Measurements from ENCODE around the gene OS9.

OS9 gene

GRCh38 chr12:57759360-57759980 lies 65.5 kb downstream of the OS9 start:
- TF ChIP-seq EZH2 (IDR thresholded peaks at IDR 0.05; ENCODE audit: borderline replicate concordance, low read depth, low read length, severe bottlenecking) (no peak), CTCF (IDR thresholded peaks at IDR 0.05; ENCODE audit: borderline replicate concordance, extremely low read depth, low read length, poor library complexity, severe bottlenecking) (peak; percentile 58)
- no peaks in the 10 kb centered on the region for H3K27me3 ChIP-seq (ENCODE audit: insufficient read depth, low read length, poor library complexity)
- H3K4me2 ChIP-seq (ENCODE audit: insufficient read depth, low read length): no peak overlapping the region
- H3K36me3 ChIP-seq (ENCODE audit: insufficient read depth, low read length): peaks cover 38% of the 10 kb centered on the region
- peaks cover 15% of the 10 kb centered on the region for H3K79me2 ChIP-seq (ENCODE audit: insufficient read depth, low read length)
- H3K4me3 ChIP-seq (ENCODE audit: low read depth in 1 of 2, low read length in 2 of 2): no peak overlapping the region
- no peak overlapping the region for H3K27ac ChIP-seq (ENCODE audit: low read length)
- H2AFZ ChIP-seq (ENCODE audit: low read depth, low read length): no peak overlapping the region
- ATAC-seq (ENCODE audit: insufficient read depth, low read depth) (no peak), DNase-seq (peak; percentile 37)
- peaks cover 18% of the 10 kb centered on the region for H3K4me1 ChIP-seq (ENCODE audit: insufficient read depth, low read length)
- H3K9me3 ChIP-seq (ENCODE audit: insufficient read depth, low read length, severe bottlenecking): no peaks in the 10 kb centered on the region
- peaks cover 40% of the 10 kb centered on the region for H4K20me1 ChIP-seq (ENCODE audit: insufficient read depth, low read length)
- no peak overlapping the region for H3K9ac ChIP-seq (ENCODE audit: low read depth, low read length)

GRCh38 chr12:57760347-57760982 lies 66.5 kb downstream of the OS9 start:
- H3K4me2 ChIP-seq (ENCODE audit: insufficient read depth, low read length): no peak overlapping the region
- no peak overlapping the region for H2AFZ ChIP-seq (ENCODE audit: low read depth, low read length)
- no peaks in the 10 kb centered on the region for H3K27me3 ChIP-seq (ENCODE audit: insufficient read depth, low read length, poor library complexity)
- H3K9ac ChIP-seq (ENCODE audit: low read depth, low read length): no peak overlapping the region
- ATAC-seq (ENCODE audit: insufficient read depth, low read depth): no peak
- peaks cover 15% of the 10 kb centered on the region for H3K79me2 ChIP-seq (ENCODE audit: insufficient read depth, low read length)
- peaks cover 38% of the 10 kb centered on the region for H3K36me3 ChIP-seq (ENCODE audit: insufficient read depth, low read length)
- H3K4me1 ChIP-seq (ENCODE audit: insufficient read depth, low read length): peaks cover 15% of the 10 kb centered on the region
- peaks cover 40% of the 10 kb centered on the region for H4K20me1 ChIP-seq (ENCODE audit: insufficient read depth, low read length)
- no peaks in the 10 kb centered on the region for H3K9me3 ChIP-seq (ENCODE audit: insufficient read depth, low read length, severe bottlenecking)
- H3K4me3 ChIP-seq (ENCODE audit: low read depth in 1 of 2, low read length in 2 of 2): no peak overlapping the region
- TF ChIP-seq CTCF (IDR thresholded peaks at IDR 0.05; ENCODE audit: borderline replicate concordance, extremely low read depth, low read length, poor library complexity, severe bottlenecking) (no peak), EZH2 (IDR thresholded peaks at IDR 0.05; ENCODE audit: borderline replicate concordance, low read depth, low read length, severe bottlenecking) (no peak)
- H3K27ac ChIP-seq (ENCODE audit: low read length): no peak overlapping the region
- DNase-seq: peak; percentile 43

- Histone ChIP-seq H3K9ac (ENCODE audit: low read depth, low read length) (no peak overlapping the region), H3K79me2 (ENCODE audit: insufficient read depth, low read length) (peaks cover 6% of the 10 kb centered on the region), H3K4me2 (ENCODE audit: insufficient read depth, low read length) (no peak overlapping the region), H3K27ac (ENCODE audit: low read length) (no peak overlapping the region), H3K4me3 (ENCODE audit: low read depth in 1 of 2, low read length in 2 of 2) (no peak overlapping the region), H2AFZ (ENCODE audit: low read depth, low read length) (no peak overlapping the region), H3K4me1 (ENCODE audit: insufficient read depth, low read length) (peaks cover 6% of the 10 kb centered on the region), H3K9me3 (ENCODE audit: insufficient read depth, low read length, severe bottlenecking) (no peaks in the 10 kb centered on the region), H4K20me1 (ENCODE audit: insufficient read depth, low read length) (peaks cover 37% of the 10 kb centered on the region), H3K27me3 (ENCODE audit: insufficient read depth, low read length, poor library complexity) (no peaks in the 10 kb centered on the region), H3K36me3 (ENCODE audit: insufficient read depth, low read length) (peaks cover 35% of the 10 kb centered on the region)
- TF ChIP-seq EZH2 (IDR thresholded peaks at IDR 0.05; ENCODE audit: borderline replicate concordance, low read depth, low read length, severe bottlenecking): no peak
- TF ChIP-seq CTCF (IDR thresholded peaks at IDR 0.05; ENCODE audit: borderline replicate concordance, extremely low read depth, low read length, poor library complexity, severe bottlenecking): no peak
- no peak for DNase-seq
- no peak for ATAC-seq (ENCODE audit: insufficient read depth, low read depth)
Observed at GRCh38 chr12:57761391-57761998, 67.6 kb downstream of the OS9 start.

Data from DND-41 (cell line).